ENCODE data around the gene NPHS2.
A peak's percentile ranks its signal among the peaks of the same experiment; 100 is the strongest.

The NPHS2 gene

DNA sequence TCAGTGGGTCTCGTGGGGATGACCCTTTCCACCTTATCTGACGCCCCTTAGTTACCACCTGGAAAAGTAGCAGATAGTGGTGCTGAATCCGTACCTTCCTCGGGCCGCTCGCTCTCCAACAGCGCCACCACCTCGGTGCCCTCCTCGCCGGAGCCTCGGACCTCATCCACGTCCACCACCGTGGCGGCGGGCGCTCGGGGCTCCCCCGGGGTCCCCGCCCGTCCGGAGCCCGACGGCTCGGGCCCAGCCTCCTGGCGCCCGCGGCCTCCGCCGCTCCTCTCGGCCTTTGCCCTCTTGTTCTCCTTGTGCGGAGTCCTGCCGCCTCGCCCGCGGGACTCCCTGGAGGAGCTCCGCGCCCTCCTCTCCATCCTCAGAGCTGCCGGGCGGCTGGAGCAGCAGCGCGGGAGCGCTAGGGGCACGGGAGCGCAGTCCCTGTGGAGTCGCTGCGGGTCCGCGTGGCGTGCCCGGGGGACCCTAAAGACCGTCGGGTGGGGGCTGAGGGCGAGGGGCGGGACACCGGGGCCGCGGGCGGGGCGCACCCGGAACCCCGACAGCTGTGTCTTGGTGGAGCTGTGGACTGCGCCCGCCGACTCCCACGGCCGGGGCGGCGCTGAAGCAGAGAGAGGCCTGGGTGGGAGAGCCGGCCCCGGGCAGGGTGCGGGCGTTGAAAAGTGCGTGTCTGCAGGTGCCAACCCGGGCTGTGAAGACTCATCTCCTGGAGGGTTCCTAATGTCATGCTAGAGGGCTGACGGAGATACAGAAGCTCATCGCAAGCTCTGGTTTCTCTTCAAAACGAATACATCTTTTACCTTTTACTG lies at the start of gene NPHS2:
Gene NPHS2, minus strand, starts transcription at position 452 of the 818 bp plus-strand sequence. Its CDS starts 84 bp downstream, at position 368.
- DNase-seq = no peak

DNA sequence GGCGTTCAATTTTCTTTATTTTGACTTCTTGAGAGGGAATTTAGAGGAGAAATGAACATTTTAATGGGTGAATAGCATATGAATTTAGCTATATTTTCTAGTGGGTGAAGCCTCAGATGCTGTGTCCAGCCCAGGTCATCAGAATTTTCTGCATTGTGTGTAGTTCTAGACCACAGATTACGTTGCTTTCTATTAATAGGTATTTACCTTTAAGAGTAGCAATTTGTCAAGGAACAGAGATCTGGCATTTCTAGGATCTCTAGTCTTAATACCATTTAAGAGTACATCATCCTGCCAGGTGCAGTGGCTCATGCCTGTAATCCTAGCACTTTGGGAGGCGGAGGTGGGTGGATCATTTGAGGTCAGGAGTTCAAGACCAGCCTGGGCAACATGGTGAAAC lies 36.6 kb upstream of the NPHS2 start:
- DNase-seq = no peak

DNA sequence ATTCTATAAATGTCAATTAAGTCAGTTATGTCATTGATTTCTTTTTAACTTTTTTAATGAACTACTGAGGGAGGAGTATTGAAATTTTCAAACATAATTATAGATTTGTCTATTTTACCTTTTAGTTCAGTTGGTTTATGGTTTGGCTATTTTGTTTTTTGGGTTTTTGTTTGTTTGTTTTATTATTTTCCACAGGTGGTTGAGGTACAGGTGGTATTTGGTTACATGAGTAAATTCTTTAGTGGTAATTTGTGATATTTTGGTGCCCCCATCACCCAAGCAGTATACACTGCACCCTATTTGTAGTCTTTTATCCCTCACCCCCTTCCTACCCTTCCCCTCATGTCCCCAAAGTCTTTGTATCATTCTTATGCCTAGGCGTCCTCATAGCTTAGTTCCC lies 25.3 kb upstream of the NPHS2 start:
- DNase-seq = no peak

DNA sequence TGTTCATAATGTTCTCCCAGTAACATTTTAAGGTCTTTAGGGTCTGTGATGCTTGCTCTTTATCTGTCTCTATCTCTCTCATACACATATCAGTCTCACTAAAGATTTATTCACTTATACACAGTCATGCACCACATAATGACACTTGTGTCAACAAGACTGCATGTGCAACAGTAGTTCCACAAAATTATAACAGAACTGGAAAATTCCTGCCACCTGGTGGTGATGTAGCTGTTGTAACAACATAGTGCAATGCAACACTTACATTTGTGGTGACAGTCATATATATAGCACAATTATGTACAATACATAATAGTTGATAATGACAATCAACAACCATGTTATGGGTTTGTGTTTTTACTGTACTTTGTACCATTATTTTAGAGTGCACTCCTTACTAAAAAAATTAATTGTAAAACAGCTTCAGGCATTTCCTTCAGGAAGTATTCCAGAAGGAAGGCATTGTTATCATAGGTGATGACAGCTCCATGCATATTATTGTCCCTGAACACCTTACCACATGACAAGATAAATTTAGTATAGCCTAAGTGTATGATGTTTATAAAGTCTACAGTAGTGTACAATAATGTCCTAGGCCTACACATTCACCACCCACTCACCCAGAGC lies 24.0 kb upstream of the NPHS2 start:
- DNase-seq = no peak

DNA sequence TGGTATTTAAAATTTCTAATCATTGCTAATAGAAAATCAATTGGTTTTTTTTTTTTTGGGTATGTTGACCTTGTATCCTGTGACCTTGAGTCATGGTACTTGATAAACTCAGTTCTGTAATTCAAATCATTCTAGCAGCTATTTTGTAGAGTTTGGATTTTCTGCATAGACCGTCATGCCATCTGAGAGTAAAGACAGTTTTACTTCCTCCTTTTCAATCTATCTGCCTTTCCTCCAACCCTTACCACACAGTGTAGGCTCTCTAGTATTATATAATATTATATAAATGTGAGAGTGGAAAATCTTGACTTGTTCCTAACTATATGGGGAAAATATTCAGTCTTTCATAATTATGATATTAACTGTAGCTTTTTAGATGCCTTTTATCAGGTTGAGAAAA lies 22.9 kb upstream of the NPHS2 start:
- DNase-seq = no peak

DNA sequence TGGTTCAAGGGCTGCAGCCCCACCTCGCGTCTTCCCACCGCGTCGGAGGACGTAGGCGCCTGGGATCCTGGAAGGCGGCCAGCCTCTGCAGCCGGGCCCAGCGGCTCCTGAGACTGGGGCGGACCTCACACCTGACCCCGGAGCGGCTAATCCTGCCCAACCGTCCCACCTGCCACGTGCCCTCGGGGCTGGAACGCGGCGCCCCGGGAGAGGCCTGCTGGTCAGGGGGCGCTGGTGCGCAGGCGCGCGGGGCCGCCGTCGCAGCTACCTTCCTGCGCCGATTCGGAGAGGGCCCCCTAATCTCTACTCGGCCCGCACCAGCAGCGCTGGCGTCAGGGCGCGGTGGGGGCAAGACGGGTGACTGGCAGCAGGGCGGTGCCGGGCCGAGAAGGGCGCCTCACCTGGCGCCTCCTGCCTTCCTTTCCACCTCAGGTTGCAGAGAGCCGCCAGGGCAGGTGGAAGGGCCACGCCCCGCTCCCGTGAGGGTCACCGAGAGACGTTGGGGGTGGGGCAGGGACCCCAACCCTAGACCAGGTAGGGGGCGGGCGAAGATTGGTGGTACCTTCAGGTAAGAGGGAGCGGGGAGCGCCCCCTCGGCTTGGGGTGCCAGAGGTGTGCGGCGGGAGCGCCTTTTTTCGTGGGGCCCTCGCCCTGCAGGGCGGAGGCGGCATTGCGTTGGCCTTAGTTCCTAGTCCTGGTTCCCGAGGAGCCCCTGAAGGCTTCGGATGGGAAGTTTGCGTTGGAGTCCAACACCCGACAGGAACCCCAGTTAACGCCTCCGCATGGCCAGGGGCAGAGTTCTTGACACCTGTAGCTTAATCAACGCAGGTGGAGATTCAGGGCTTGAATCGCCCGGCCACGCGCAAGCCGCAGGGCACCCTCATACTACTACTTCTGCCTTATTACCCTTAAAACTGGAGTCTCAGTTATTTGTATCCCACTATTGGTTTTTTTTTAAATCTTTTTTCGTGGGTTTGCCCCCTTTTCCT lies 16.1 kb upstream of the NPHS2 start, which contains the start of gene TDRD5:
Gene TDRD5, plus strand, starts transcription at position 241 of the 989 bp plus-strand sequence. CDS start 784 bp downstream, outside the sequence.
- peak; percentile 30 for DNase-seq

DNA sequence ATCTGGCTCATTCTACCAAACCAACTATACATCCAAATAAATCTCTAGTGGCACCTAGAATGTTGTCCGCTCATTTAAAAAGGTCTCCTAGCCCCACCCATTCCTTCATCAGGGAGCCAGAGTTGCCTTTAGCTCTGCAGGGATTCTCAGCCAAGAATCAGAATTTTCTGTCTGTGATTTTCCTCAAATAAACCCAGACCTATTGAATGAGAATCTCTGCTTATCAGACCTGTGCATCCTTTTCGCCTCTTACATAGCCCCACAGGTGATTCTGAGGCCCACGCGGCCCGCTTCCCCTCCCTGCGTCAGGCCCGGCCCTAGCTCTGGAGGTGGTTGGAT lies 15.5 kb upstream of the NPHS2 start:
- no peak for DNase-seq

DNA sequence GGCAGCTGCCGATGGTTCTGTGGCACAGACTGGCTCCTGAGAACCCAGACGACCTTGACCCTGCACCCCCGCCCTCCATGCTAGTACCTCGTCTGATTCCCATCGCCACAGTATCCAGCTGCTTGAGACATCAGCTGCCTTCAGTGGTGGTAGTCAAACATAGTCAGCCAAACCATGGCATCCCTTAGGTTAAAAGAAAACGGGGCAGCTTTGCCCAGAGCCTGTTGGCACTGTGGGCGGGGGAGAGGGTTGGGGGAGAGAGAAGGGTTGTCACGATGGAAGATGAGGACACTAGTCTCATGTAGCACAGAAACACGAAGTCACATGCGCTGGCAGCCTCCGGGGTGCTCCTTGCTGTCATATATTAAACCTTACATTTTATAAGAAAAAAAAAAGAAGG lies 14.9 kb upstream of the NPHS2 start:
- DNase-seq = no peak

DNA sequence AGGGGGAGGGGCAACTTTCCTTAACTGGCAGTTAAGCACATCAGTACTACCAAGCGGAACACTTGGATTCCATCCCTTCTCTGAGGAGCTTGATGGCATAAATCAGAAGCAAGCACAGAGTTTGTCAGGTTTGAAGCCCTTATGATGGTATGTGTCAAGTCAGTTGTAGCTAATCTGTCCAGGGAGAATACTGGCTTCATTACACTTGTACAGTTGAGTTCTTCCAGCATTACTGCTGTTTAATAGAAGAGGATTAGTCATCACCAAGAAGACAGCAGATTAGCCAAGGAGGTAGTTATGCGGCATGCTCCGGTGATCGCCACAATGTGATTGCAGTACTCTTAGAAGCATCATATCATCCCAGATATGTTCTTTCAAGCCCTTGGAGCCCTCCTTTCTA lies 13.8 kb upstream of the NPHS2 start:
- no peak for DNase-seq

DNA sequence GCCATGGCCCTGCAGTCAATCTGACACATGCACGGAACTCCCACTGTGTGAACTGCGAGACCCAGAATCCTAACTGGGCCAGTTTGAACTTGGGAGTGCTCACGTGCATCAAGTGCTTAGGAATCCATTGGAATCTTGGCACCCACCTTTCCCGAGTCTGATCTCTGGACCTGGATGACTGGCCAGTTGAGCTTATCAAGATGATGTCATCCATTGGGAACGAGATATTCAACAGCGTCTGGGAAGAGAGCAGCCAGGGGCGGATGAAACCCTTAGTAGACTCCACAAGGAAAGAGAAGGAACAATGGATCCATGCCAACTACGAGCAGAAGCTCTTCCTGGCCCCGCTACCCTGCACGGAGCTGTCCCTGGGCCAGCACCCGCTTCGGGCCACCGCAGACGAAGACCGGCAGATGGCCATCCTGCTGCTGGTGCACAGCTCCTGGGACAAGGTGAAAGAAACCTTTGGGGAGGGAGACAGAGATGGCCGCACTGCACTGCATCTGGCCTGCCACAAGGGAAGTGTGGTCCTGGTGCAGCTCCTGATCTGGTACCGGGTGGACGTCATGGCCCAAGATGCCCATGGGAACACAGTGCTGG lies 12.8 kb upstream of the NPHS2 start:
- no peak for DNase-seq

DNA sequence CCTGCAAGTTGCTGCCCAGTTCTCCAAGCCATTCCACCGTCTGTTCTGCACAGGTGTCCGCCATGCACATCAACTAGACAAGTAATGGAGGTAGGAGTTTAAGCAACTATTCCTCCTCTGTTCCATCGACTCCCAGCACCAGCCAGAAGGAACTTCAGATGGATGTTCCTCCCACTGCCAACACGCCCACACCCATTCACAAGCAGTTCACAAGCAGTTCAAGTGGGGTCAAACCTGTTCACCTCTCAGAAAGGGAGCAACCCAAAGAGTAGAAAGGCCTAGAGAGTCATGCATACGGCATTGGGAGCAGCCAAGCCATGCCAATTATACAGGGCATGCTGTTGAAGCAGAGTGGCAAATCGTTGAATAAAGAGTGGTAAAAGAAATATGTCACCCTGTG lies 11.6 kb upstream of the NPHS2 start:
- DNase-seq = no peak

DNA sequence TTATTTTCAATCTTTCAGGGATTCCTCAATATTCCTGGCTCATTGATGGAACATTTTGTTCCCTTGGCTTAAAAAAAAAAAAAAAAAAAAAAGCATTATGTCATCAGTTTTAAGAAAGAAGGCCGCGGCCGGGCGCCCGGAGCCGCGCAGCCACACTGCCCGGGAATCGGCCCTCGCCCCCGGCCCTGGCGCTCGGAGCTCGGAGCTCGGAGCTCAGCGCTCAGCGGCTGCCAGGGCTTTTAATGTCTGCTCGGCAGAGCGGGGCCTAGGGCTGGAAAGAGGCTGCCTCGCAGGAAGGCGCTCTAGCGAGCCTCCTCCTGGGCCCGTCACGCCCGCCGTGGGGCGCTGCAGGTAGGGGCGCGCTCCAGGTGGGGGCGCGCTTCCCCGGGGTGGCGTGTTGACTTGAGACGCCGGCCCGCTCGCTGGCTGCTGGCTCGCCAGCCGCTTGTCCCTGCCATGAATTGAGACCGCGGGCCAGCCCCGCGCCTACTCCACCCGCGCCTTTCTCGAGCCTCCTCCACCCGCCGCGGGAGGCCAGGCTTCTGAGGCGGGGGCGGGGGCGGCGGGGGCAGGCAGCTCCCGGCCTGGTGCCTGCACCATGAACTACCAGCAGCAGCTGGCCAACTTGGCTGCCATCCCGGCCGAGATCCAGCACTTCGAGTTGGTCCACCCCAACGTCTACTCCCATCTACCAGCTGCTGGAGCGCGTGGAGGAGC lies 10.5 kb upstream of the NPHS2 start:
- DNase-seq = peak; percentile 80

DNA sequence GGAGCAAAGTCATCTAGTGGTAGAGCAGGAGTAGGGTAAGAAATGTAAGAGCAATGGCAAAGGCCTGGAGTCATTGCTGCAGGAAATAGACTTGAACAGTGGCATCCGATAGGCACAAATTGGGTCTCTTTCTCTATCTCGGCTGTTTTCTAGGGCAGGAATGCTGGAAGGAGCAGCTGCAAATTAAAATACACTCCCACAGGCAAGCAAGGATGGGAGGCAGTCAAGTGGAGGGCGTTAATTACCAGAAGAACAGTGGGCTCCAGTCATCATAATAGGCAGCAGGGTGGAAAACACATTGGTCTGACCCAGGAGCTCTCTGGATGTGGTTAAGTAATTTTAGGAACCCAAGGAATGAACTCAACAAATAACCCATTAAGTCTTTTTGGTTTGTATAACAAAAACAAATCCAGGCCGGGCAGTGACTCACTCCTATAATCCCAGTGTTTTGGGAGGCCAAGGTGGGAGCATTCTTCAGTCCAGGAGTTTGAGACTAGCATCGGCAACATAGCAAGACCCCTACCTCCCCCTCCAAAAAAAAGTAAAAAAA lies 8.1 kb upstream of the NPHS2 start:
- no peak for DNase-seq

DNA sequence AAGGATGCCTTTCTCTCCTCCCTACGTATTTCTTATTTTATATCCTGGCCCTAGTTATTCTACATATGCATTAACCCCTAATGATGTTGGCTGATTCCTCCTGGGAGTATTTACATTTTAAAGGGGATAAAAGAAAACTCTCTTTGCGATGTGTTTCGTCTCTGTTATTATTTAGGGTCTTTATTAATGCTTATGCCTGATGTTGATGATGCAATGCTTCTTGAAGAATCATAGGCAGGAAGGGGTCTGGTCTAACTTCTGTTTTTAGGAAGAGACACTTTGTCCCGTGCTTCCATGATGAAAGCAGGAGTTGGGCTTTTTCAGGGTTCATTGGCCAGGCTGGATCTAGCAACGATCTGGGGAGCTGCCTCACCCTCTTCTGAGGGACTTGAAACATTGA lies 761 bp upstream of the NPHS2 start:
- DNase-seq = no peak

DNA sequence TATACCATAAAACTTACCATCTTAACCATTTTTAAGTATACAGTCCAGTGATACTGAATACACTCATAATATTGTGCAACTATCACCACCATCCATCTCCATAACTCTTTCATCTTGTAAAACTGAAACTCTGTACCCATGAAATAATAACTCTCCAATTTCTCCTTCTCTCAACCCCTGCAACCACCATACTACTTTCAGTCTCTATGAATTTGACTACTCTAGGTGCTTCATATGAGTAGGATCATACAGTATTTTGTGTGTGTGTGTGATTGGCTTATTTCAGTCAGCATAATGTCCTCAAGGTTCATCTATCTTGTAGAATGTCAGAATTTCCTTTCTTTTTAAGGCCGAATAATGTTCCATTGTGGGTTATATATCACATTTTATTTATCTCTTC lies 17.7 kb downstream of the NPHS2 start:
- DNase-seq = no peak

DNA sequence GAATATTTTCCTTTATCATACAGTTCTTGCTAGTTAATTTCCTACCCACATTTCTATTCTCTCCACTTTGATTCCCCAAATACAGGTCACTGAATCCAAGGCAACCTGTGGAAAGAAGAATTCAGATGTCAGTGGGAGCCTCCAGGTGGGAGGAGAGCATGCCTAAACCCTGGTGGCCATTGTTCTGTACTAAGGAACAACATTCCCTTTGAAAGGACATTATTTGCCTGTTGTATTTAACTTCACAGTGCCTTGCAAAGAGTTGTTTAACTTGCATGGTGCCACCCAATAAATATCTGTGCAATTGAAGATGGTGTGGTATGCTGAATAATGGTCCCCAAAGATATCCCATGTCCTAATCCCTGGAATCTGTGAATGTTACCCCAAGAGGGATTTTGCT lies 21.3 kb downstream of the NPHS2 start:
- no peak for DNase-seq

DNA sequence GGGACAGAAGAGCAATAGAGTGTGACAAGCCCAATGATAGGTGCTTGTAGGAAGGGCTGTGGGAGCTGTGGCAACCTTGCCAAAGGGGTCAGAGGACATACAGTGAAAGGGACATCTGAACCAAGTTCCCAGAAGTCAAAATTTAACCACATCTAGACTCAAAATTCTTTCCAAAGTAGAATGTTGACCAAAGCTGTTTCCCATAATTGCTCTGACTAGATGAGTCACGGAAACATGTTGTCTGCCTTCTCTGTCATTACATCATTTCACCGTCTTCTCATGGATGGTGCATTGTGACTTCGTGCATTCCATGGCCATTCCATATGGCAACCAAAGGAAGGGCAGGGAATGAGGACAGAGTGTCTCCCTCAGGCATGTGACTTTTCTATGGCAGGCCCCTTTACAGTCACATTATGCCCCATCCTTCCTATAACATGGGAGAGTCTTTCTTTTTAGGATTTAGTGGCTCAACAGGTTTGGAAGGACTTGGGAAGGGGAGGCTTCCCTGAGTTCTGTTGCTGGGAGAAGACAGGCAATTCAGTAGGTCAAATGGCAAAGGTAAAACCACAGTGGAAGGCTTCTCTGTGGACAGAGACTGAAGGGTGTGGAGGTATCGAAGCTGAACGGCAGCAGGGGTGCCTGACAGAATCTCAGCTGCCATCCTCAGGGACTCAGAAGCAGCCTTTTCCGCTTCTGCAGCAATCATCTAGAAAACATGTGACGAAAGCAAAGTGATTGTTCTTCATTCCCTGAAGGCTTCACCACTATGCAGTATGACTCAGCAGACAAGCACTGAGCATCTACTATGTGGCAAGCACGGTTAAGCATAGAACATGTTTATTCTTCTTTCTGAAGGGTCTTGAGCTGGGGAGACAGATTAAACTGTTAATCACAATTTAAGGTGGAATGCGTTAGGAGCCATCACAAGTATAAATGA lies 24.7 kb downstream of the NPHS2 start:
- no peak for DNase-seq

DNA sequence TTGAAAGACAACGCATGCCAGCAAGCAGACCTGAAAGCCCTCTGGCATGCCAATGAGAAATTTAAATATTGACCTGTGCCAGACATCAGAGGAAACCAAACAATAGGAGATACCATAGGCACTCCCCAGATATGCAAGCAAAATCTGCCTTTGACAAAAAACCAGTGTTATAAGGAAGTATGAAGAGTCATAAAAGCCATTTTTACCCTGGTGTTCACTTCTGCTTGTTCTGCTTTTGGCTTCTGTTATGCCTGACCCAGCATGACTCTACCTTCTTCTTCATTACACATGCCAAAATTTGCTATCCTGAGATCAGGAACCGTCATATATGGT lies 26.4 kb downstream of the NPHS2 start:
- DNase-seq = no peak

DNA sequence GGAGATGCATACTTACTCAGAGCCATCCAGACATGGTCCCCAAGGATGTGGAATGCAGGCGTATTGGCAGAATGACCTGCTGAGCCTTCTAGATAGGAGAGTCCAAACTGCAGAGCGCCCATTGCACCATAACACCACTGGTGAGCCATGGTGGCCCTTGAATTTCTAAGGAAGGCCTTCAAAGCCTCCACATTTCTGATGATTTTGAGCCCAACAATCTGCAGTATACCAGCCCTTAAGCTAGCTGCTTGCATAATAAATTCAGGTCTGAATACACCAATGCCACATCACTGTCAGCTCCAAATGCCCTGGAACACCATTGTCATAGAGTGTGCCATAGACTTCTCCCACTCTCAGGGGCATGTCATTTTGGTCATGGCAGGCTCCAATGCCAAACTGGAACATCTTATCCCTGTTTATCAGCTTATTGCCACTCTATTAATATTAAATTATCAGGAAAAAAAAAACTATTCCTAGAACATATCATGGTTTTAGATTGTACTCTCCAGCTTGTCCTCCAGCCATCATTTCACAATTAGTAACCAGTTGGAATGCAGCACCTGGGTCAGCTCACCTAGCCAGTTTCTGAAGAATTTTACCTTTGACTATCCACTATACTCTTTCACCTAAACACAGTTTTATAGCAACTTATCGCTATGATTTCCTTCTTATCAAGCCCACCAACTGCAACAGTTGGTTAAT lies 26.9 kb downstream of the NPHS2 start:
- no peak for DNase-seq

DNA sequence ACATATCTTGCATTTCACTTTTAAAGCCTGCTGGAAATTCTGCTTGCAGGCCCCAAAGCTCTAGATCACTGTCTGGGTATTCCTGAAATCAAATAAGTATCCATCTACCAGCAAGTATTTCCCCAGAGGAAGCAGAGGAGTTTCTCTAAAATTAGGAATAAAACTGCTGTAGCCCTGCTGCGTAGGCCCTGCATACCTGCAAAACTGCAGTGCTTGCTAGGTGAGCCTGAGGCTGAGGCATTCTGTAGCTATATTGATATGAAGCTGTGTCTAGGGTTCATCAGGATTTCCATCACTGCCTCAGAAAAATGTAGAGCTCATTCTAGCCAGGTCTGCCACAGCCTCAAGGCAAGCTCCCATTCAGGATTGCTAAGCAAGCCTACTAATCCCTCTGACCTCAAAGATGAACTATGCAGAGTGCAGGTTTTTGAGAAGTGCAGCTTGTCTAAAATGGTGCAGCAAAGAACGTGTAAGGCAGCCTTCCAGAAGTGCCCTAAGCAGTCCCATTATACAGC lies 28.7 kb downstream of the NPHS2 start:
- no peak for DNase-seq
